OCI-LY3 (cell line): Measurements from ENCODE around the gene PTPRJ.

Experiments
- H2AFZ ChIP-seq: fragments of 200-600, 300-600 bp; shearing (Covaris generic); 2 replicates; pipeline ENCODE4 v1.6.0; 2014; ENCODE audit warnings: antibody characterized with exemption, low read depth, low read length
- H3K27ac ChIP-seq: fragments of 200-600, 300-600 bp; sonication (generic); 2 replicates; pipeline ENCODE4 v1.5.1; 2014; ENCODE audit warnings: mild to moderate bottlenecking, low read length, moderate library complexity, mixed read lengths
- H3K27me3 ChIP-seq: fragments of 200-600, 300-600 bp; sonication (generic); 2 replicates; pipeline ENCODE4 v1.6.1; 2014; ENCODE audit warnings: low read depth, low read length, mixed read lengths
- H3K36me3 ChIP-seq: fragments of 200-600, 300-600 bp; sonication (generic); replicated peaks from 2 replicates; pipeline ENCODE3; 2014; ENCODE audit warnings: low read depth, low read length, mixed read lengths
- H3K4me1 ChIP-seq: fragments of 300-600, 200-600 bp; sonication (generic); 2 replicates; pipeline ENCODE4 v1.6.1; 2014; ENCODE audit warnings: low read length, mixed read lengths
- H3K4me2 ChIP-seq: fragments of 200-600, 300-600 bp; sonication (generic); 2 replicates; pipeline ENCODE4 v1.6.1; 2014; ENCODE audit warnings: low read length, mixed read lengths
- H3K4me3 ChIP-seq: fragments of 300-600, 200-600 bp; sonication (generic); 2 replicates; pipeline ENCODE4 v1.5.1; 2014; ENCODE audit warnings: antibody characterized with exemption, mild to moderate bottlenecking, low read length, moderate library complexity
- H3K79me2 ChIP-seq: fragments of 300-600, 200-600 bp; shearing (Covaris generic); 2 replicates; pipeline ENCODE4 v1.6.1; 2014; ENCODE audit warnings: mild to moderate bottlenecking, low read length, mixed read lengths
- H3K9ac ChIP-seq: fragments of 300-600, 200-600 bp; shearing (Covaris generic); 2 replicates; pipeline ENCODE4 v1.6.0; 2014; ENCODE audit warnings: mild to moderate bottlenecking, low read length, moderate library complexity
- H3K9me3 ChIP-seq: fragments of 200-600, 300-600 bp; shearing (Covaris generic); 2 replicates; pipeline ENCODE4 v1.6.1; 2014; ENCODE audit warnings: low read length, mixed read lengths; ENCODE audit not compliant: insufficient read depth
- H4K20me1 ChIP-seq: fragments of 200-600, 300-600 bp; sonication (generic); 2 replicates; pipeline ENCODE4 v1.6.1; 2016; ENCODE audit warnings: low read length, mixed read lengths; ENCODE audit not compliant: insufficient read depth
- CTCF ChIP-seq: fragments of 200-600, 300-600 bp; sonication (generic); IDR thresholded peaks from 2 replicates; pipeline ENCODE4 v1.5.1; 2014; ENCODE audit warnings: antibody characterized with exemption, low read length, low read depth
- EZH2phosphoT487 ChIP-seq: fragments of 200-600 bp; shearing (Covaris generic); IDR thresholded peaks from 2 replicates; pipeline ENCODE4 v1.6.1; 2018; ENCODE audit warnings: antibody characterized with exemption, mixed run types, low read depth

The PTPRJ gene

GRCh38 chr11:48007677-48008076 lies 27.3 kb downstream of the PTPRJ start:
- H3K9ac ChIP-seq = peak overlapping the region; percentile 36; the same call in 1 of the 2 replicates
- peak overlapping the region; percentile 95 for H3K27ac ChIP-seq
- no peak overlapping the region for H2AFZ ChIP-seq
- H3K4me3 ChIP-seq = peak overlapping the region; percentile 48; the same call in 1 of the 2 replicates
- H3K27me3 ChIP-seq = no peaks in the 10 kb centered on the region
- TF ChIP-seq CTCF (no peak), EZH2phosphoT487 (no peak)
- peak overlapping the region; percentile 75 for H3K4me2 ChIP-seq
- H3K4me1 ChIP-seq = peaks cover 86% of the 10 kb centered on the region
- peaks cover 97% of the 10 kb centered on the region for H3K79me2 ChIP-seq
- H4K20me1 ChIP-seq = peaks cover 58% of the 10 kb centered on the region
- H3K9me3 ChIP-seq = no peaks in the 10 kb centered on the region
- peaks cover 22% of the 10 kb centered on the region for H3K36me3 ChIP-seq

- Histone ChIP-seq H2AFZ (no peak overlapping the region), H3K9me3 (no peaks in the 10 kb centered on the region), H3K4me3 (no peak overlapping the region), H4K20me1 (peaks cover 66% of the 10 kb centered on the region), H3K4me2 (peak overlapping the region; percentile 31; the same call in 1 of the 2 replicates), H3K4me1 (peaks cover 87% of the 10 kb centered on the region), H3K36me3 (peaks cover 22% of the 10 kb centered on the region), H3K9ac (no peak overlapping the region), H3K27me3 (no peaks in the 10 kb centered on the region), H3K79me2 (peaks cover 97% of the 10 kb centered on the region), H3K27ac (no peak overlapping the region)
- TF ChIP-seq CTCF (no peak), EZH2phosphoT487 (no peak)
These were observed 28.6 kb downstream of the PTPRJ start for GRCh38 chr11:48008951-48009270.

GRCh38 chr11:48011102-48011797 lies 30.9 kb downstream of the PTPRJ start:
- H3K4me1 ChIP-seq = peaks cover 79% of the 10 kb centered on the region
- no peak overlapping the region for H3K27ac ChIP-seq
- H3K4me2 ChIP-seq = no peak overlapping the region
- no peak overlapping the region for H3K9ac ChIP-seq
- H3K27me3 ChIP-seq = no peaks in the 10 kb centered on the region
- H4K20me1 ChIP-seq = peaks cover 68% of the 10 kb centered on the region
- H2AFZ ChIP-seq = no peak overlapping the region
- H3K36me3 ChIP-seq = peaks cover 22% of the 10 kb centered on the region
- H3K4me3 ChIP-seq = no peak overlapping the region
- peaks cover 97% of the 10 kb centered on the region for H3K79me2 ChIP-seq
- no peak for TF ChIP-seq EZH2phosphoT487
- no peak for TF ChIP-seq CTCF
- no peaks in the 10 kb centered on the region for H3K9me3 ChIP-seq

GRCh38 chr11:48011798-48012391 lies 31.5 kb downstream of the PTPRJ start:
- H3K9ac ChIP-seq = no peak overlapping the region
- peaks cover 99% of the 10 kb centered on the region for H3K79me2 ChIP-seq
- peaks cover 71% of the 10 kb centered on the region for H4K20me1 ChIP-seq
- H3K36me3 ChIP-seq = peaks cover 22% of the 10 kb centered on the region
- H3K27ac ChIP-seq = no peak overlapping the region
- no peaks in the 10 kb centered on the region for H3K9me3 ChIP-seq
- no peaks in the 10 kb centered on the region for H3K27me3 ChIP-seq
- H3K4me2 ChIP-seq = no peak overlapping the region
- no peak for TF ChIP-seq EZH2phosphoT487
- TF ChIP-seq CTCF = no peak
- peaks cover 80% of the 10 kb centered on the region for H3K4me1 ChIP-seq
- H2AFZ ChIP-seq = no peak overlapping the region
- no peak overlapping the region for H3K4me3 ChIP-seq
